Amniotic stem cell (primary cell): Measurements from ENCODE around the gene ZCCHC7.

Source experiments
- DNase-seq: peaks from one replicate; lab custom pipeline; 2025; lab: John Stamatoyannopoulos, UW

Gene ZCCHC7

DNA sequence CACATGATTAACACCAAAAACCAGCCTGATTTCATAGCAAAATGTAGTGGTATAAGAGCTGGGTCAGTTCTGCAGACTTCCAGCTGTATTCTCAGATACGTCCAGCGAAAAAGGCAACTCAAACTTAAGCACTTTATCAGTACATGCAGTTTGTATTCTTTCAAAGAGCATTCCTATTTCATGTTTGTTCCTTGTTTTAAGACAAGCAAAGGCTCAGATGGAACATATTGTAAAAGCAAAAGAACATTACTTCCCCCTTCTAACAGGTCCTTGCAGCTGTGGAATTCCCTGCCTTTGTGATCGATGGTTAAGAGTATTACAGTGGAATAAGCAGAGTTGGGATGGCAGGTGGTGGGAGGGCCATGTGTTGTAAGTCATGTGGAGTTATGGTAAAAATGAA lies 215.8 kb downstream of the ZCCHC7 start:
- no peak for DNase-seq

DNA sequence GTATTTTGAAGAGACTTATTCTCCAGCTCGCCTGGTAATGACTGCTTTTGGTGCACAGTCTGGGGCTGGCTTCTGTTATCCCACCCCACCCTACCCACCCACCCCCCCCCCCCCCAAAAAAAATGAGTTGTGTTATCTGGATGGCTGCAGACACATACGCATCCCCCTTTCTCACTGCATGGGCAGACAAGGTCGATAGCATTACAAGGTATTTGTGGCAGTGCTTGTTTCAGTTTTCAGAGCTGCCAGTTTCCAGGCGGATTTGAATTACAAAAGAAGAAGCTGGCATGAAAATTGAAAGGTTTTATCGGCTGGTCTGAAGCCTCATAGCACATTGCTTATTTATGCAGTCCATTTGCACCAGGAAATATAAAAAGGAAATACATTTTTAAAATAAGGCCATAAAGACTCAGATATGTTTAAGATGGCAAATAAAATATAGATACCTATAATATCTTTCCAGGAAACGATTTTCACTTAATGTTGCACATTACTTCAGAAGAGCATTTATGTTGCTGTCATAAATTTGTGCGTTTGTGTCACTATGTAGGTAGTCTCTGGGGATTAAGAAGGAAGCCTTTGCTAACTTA lies 217.0 kb downstream of the ZCCHC7 start:
- no peak for DNase-seq

DNA sequence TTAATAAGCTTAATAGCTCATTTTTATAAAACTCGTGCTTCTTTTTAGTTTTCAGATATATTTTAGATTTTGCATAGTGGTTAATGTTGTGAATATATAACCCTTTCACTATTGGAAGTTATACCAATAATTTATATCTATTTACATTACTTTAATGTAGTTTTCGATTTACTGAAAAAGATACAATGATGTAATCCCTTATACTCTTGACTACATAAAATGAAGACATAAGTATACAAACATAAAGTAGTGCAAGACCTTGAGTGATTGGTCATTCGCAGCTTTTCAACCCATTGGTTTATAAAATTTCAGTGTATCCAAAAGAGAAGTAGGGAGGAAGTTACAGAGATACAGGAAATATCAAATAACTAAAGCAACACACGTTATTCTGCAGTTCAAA lies 217.8 kb downstream of the ZCCHC7 start:
- DNase-seq: no peak

DNA sequence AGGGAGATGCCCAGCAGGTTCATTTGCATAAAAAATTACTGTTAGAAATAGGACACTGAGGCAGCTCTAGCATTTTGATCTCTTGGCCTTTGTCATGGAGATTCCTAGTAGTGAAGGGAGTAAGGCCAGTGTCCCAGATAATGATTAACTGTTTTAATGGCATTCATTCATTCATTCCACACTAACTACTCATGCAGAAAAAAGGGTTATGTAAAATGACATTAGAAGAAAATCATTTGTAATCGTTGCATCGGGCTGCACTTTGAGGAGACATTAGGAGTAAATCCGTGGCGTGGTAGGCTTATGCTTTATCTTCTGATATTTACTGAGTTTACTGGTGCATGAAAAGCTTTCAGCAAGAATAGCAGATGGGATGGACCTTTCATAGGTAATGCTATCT lies 219.5 kb downstream of the ZCCHC7 start:
- no peak for DNase-seq

DNA sequence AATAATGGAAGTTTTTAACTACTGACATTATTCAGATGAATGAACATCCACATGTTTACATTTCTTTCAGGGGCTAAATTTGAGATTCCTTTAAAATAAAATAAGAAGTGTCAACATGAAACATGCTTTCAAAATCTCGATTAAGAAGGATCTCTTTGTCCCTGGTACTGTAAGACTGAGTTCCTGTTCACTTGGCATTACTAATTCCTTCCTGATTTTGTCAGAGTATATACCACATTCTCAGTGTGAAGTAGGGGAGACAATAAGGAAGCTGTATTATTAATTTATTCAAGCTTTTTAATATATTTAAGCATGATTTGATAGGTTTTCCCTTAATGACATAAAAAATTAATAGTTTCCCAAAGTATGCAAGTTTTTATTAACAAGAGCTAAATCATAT lies 220.6 kb downstream of the ZCCHC7 start:
- DNase-seq: no peak

DNA sequence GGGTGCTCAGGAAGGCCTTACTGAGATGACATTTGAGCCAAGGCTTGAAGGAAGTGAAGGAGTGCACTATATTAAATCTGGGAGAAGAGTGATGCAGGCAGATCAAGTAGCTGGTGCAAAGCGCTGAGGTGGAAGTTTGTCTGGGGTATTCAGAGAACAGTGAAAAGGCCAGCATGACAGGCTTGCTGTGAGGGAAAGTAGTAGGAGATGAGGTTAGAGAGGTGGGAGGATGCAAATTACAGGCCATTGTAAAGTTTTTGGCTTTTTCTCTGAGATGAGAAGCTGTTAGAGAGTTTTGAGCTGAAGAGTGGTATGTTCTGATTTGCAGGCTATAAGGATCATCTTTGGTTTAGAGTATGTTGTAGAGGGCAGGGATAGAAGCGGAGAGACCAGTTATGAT lies 221.3 kb downstream of the ZCCHC7 start:
- no peak for DNase-seq

DNA sequence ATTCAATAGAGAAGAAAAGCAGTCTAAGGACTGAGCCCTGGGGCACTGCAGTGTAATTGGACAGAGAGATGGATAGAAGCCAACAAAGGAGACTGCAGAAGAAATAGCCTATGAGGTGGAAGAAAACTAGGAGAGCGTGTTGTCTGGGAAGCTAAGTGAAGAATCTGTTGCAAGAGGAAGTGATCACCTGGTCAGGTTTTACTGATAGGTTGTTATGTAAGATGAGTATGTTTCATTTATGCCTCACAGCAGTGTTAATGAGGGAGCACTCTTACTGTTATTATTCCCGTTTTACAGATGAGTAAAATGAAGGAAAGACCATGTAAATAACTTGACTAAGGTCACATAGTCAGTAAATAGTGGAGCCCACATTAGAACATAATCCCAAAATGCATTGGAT lies 222.1 kb downstream of the ZCCHC7 start:
- no peak for DNase-seq

DNA sequence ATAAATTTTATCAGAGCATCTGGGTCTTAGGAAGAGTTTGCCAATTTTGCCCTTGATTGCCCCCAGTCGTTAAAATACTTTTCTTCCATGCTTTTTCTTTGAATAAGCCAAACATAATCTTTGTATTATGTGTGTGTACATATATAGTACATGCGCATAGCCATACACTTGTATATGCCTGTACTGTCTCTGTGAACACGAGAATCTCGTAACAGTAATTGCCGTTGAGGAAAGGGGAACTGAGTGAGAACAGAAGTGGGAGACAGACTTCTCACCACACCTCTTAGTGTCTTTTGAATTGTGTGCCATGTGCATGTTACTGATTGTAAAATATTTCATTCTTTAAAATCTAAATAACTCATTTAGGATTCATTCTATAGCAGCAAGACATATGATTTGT lies 222.5 kb downstream of the ZCCHC7 start:
- DNase-seq: no peak

DNA sequence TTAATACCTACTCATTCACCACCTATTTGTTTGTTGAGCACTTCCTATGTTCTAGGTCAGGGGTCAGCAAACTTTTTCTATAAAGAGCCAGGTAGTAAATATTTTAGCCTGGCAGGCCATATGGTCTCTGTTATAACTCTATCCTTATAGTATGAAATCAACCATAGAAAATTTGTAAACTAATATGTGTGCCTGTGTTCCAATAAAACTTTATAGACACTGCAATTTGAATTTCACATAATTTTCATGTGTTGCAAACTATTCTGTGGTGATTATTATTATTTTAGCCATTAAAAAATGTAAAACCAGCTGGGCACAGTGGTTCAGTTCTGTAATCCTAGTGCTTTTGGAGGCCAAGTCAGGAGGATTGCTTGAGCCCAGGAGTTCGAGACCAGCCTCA lies 223.3 kb downstream of the ZCCHC7 start:
- no peak for DNase-seq

DNA sequence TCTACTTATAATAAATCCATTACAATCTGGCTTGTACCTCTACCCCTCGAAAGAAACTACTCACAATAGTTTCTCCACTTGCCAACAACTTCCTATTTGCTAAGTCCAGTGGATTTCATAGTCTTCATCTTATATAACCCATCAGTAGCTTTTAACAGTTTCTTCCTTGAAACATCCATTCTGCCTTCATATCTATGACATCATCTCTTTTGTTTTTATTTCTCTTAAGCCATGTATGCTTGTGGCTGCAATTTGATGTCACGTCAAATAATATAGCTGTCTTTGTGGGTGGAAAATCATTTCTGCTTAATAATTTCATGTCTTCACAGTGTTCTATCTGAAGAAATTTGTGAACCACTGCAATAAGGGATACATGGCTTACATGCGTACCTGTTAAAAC lies 224.7 kb downstream of the ZCCHC7 start:
- DNase-seq: no peak

DNA sequence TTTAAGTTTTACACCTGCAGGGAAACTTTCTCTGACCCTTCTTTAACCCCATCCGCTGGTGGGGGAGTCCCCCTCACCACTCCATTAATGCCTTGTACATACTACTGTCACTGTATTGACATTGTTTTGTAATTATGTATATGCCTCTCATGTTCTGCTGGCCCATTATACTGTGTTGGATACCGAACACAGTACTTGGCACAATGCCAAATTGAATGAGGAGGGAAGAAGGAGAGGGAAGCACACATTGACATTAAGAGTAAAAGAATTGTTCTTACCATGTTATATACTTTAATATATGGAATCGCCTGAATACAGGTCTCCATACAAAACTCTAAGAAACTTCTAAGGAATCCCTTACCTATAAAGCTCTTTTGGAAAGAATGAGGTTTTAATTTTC lies 228.5 kb downstream of the ZCCHC7 start:
- DNase-seq: no peak

DNA sequence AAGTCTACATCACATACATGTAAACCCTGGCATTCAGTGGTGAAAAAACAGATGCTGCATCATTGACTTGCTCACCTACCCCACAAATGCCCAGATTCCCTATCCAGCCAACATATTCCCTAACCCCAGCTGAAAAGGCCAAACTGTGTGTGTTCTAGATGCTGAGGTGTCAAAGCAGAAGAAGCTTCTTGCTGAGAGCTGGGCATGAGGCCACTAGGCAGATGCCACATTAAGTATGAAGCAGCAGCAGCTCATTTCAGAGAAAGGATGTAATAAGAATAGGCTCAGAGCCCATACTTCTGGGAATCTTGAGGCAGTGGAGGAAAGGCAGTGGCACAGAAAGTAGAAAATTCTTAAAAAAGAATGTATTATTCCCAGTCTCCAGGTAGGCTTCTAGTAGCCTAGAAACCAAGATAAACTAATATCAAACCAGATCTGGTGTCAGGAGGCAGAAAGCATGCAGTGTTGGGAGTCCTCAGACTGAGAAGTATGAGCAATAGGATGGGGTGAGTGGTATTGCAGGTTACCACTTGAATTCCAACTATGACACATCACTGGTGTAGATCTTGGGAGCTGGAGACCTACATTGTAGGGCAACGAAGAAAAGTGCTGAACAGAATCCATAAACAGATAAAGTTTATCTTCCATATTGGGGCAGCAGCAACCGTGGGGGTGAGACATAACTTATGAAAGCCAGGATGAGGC lies 230.3 kb downstream of the ZCCHC7 start:
- no peak for DNase-seq

DNA sequence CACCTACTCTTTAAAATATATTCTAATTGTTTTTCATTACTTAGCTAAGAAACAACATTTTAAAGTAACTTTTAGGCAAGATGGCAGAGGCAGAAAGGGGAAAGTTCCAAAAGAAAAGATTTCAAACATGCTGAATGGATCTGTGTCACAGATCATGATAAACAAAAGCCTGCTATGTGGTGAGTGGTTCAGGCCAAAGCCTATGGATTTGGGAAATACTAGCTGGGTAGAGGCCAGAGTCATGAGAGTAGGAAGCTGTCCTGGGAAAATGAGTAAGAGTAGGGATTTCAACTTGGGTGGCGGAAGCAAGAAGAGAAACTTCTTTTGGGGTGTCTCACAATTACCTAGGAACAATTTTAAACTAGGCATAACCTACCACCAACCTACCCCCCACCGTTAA lies 233.4 kb downstream of the ZCCHC7 start:
- no peak for DNase-seq

DNA sequence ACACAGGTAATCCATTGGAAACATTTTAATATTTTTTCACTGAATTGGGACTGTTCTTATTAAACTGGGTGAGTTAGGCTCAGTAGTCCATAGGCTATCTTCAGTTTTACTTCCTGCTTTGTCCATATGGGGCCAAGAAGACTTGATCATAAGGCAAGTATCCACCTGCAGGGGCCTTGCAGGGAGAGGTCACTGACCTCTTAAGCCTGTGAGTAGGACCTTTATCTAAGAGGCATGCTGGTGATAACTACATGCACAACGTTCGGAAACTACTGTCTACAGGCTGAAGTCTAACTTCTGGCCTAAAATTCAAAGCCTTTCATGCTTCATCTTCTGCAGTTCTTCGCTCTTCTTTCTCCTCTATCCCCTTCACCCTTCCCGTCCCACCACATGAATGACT lies 242.1 kb downstream of the ZCCHC7 start:
- no peak for DNase-seq

DNA sequence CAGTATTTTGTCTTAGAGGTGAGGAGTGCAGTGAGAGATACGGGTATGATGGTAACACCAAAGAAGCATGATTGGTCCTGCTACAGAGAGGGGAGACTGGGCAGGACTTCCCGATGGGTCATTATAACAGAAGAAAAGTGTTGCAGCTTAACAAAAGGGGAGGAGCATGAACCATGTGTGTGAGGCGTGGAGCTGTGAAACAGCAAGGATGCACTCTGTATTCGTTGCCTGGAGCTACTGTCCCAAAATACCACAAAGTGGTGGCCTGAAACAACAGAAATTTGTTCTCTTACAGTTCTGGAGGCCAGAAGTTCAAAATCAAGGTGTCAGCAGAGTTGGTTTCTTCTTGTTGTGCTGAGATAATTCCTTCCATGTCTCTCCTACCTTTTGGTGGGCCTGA lies 242.8 kb downstream of the ZCCHC7 start:
- no peak for DNase-seq

DNA sequence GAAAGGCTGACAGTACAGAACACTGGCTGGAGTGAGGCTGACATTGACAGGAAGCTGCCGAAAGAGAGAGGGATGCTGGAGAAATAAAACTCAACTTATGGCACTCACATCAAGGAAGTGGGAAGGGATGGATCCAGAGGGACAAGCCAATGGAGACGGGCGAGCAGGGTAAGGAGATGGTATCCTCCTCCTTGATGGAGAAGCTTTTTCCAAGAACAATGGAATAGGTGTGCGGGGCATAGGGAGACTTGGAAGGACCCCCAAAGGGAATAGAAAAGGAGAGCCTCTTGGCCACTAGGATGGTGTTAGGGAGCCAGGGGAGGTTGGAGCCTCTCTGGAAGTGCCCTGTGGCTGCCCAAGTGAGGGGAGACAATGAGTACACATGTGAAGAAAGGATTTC lies 243.8 kb downstream of the ZCCHC7 start:
- DNase-seq: no peak

DNA sequence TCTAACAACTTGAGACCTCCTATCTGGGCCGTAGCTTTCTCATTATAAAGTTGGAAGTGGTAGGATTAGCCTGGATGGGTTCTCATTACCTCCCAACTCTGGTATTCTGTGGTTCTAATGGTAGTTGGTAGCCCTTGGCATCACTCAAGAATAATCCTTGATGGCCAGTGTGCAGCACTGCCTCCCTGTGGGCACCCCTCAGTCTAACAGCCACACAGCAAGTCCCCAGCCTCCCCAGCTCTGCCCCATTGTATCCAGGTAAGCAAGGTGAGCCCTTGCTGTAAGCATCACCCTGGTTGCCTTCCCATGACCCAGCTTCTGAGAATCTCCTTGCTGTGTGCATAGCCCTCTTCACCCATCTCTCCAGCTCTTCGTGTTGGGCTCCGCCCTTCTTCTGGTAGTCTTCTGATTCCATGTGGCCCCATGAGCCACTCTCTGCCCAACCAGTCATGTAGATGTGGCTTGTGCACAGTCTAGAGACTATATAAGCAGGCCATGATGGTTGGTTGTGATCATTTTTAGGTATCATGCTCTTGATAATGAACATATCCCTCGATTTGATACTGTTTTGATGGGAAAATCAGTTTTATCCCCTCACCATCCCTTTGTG lies 244.5 kb downstream of the ZCCHC7 start:
- DNase-seq: no peak

DNA sequence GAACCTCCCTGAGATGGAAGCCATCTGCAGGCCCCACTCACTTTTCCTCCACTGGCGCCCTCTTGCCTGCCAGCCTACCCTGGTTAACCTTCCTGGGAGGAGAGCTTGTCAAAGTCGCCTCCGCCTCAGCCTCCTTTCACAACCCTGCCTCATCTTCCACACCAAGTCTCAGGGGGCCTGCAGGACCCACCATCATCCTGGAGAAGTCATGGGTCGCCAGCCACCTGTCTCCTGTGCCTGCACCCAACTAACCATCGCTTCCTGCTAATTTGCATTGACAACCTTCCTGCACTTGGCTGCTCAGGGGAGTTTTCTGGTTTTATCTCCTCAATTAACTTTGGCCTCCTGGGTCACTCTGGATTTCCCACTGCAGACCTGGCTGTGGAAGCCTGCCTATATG lies 249.3 kb downstream of the ZCCHC7 start:
- DNase-seq: no peak

DNA sequence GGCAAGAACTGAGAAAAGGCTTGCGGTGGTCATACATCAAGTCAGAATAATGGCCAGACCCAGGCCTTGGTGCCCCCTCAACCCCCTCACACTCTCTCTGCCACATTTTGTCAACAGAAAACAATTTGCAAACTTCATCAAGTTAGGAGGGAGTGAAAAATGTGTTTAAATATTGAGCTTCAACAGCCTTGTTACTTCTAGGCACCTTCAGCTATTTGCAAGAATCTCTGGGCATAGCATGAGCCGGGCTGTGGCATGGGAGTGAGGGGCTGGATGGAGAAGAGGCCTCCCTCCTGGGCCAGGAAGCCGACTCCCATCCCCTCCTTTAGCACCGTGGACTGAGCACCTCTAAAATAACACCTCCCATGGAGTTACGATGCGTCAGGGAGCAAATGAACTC lies 249.9 kb downstream of the ZCCHC7 start:
- DNase-seq: no peak

DNA sequence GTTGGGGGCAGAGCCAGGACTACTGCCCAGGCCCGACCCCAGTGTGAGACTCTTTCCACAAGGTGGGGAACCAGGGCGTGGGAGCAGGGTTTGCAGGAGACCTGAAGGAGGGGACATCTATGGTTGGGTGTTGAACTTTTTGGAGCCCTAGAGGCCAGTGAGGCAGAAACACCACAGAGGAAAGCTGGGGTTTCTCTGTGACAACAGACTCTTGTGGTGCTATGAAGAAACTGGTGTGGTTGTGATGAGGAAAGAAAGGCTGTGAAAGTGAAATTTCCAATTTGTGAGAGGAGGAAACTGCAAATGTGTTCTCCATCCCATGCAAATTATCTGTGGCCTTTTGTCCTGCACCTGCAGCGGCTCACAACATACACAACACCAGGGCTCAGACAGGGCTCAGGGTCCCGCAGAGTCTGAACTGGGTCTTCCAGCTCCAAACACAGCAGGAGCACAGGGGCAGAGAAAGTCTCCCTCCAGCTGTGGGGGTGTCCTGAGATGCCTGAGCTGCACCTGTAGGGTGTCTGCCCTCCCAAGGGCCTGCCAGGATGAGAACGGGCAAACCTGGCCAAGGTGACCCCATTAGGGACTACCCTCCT lies 250.7 kb downstream of the ZCCHC7 start:
- no peak for DNase-seq

DNA sequence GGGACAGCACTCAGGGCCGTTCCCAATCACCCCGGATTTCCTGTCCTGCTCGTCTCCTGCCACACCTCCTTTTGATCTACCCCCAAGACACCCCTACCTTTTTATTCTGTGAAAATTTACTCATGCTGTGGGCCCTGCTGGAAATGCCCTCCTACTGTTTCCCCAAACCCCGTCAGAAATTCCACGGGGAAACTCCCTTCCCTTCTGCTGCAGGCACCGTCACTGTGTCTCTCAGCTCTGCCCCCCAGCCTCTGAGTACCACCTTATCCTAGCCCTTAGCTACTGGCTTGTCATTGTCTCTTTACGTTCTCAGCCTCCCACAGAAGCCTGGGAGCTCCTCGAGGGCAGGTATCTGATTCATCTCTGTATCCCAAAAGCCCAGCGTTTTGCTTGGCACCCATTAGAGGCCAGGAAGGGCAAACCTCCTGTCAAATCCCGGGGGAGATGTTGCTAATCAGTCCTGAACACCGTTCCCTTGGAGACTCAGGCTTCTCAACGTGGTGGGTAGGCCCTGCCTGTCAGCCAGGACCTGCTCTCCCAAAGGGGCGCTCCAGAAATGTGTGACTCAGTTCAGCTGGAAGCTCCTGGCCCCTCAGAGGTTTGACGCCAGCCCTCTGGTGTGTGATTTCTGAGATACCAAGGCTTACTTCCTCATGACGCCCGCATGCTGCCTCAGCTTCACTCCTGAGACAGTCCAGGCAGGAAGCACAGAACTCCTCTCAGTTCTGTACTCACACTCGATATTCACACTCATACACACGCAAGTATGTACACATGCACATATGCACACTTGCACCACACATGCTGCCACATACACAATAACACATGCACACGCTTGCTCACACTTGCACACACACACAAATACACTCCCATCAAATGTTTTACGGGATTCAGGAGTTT lies 251.4 kb downstream of the ZCCHC7 start:
- DNase-seq: no peak

DNA sequence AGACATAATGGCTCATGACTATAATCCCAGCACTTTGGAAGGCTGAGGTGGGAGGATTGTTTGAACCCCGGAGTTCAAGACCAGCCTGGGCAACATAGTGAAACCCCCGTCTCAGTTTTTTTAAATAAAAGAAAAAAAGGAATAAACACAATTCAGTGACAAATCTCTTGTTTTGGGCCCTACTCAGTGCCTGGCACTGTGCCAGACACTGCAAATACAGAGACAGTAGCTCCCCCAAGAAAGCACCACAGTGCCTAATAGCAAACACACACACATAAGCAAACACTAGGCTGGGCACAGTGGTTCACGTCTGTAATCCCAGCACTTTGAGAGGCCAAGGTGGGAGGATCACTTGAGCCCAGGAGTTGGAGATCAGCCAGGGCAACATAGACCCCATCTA lies 252.5 kb downstream of the ZCCHC7 start:
- DNase-seq: no peak
